K562 (cell line): ENCODE results near the gene FAIM. TPM values are rescaled to one million over a fixed set of nuclear protein-coding genes. Genes with fewer than 3 reads are reported as not detected.
"Not testable (repeated sequence)": the region's sequence is repeated elsewhere in the genome, so short reads cannot be mapped to it uniquely, and the experiment has no call there.

Experiments used
- ATAC-seq: fragments of 200-7000 bp; cut with Tn5 transposase; 3 replicates; pipeline ENCODE4 v1.9.1; 2020; ENCODE audit warnings: moderate library complexity
- BruUV-seq: library from RNA; stranded (reverse); fragments of 400-500 nt; replicated peaks from 2 replicates; lab custom pipeline; 2021; lab: Mats Ljungman, UMichigan
- CTCF ChIA-PET: fragments of 300-600 bp; formaldehyde crosslinking; extraction: SDS; loops from one replicate; lab custom pipeline; 2021; ENCODE audit warnings: low intra/inter-chr PET ratio; lab: Yijun Ruan, JAX
- POLR2A ChIA-PET: fragments of 300-600, 350-650 bp; sonication (Branson Sonifier 250); formaldehyde crosslinking; extraction: SDS; loops from one replicate; lab custom pipeline; 2021; ENCODE audit warnings: antibody characterized with exemption, inconsistent platforms; lab: Yijun Ruan, JAX
- DNase-seq, 4 experiments: peaks; one replicate each; pipeline versions ENCODE4 v3.0.0 to v3.0.0-alpha.2; 2011 to 2018; ENCODE audit warnings: low spot score in 3 of 4, mixed read lengths in 3 of 4; ENCODE audit errors: extremely low read depth in 1 of 4
- FAIRE-seq: peaks from 2 replicates; lab custom pipeline; 2011; peaks lifted over from hg19 to GRCh38; lab: Jason Lieb, UNC
- H2AFZ ChIP-seq: 2 replicates; pipeline ENCODE4 v1.6.0; 2011; ENCODE audit warnings: low read depth, low read length, control low read depth, inconsistent platforms
- H3K27ac ChIP-seq: fragments of 200-600 bp; 3 replicates; pipeline ENCODE4 v1.8.0; 2011; ENCODE audit warnings: low read depth, mild to moderate bottlenecking, control low read depth, inconsistent platforms, low read length, moderate library complexity, mixed read lengths; ENCODE audit errors: extremely low read depth
- H3K27me3 ChIP-seq, 2 experiments: fragments of 300-600 bp in 1 of 2; 2 replicates in 1 of 2; 3 replicates in 1 of 2; pipeline versions ENCODE4 v1.6.0 to v1.8.0; 2011; ENCODE audit warnings: inconsistent platforms in 2 of 2, low read length in 2 of 2, mild to moderate bottlenecking in 1 of 2, mixed read lengths in 1 of 2, moderate library complexity in 1 of 2; ENCODE audit not compliant: control insufficient read depth in 2 of 2, insufficient read depth in 2 of 2
- H3K36me3 ChIP-seq: fragments of 300-600 bp; 3 replicates; pipeline ENCODE4 v1.8.0; 2011; ENCODE audit warnings: mild to moderate bottlenecking, low read length, inconsistent platforms; ENCODE audit not compliant: control insufficient read depth, insufficient read depth
- H3K4me1 ChIP-seq, 2 experiments: fragments of 200-600 bp in 1 of 2; replicated peaks in 1 of 2; 2 replicates in 1 of 2; 3 replicates in 1 of 2; pipeline versions ENCODE4 v1.5.1 to v1.8.0; 2011; ENCODE audit warnings: inconsistent platforms in 2 of 2, low read length in 2 of 2, mild to moderate bottlenecking in 1 of 2, mixed read lengths in 1 of 2, moderate library complexity in 1 of 2; ENCODE audit not compliant: control insufficient read depth in 2 of 2, insufficient read depth in 2 of 2
- H3K4me2 ChIP-seq: 2 replicates; pipeline ENCODE4 v1.6.1; 2011; ENCODE audit warnings: low read length, control low read depth, inconsistent platforms, mixed read lengths; ENCODE audit not compliant: insufficient read depth
- H3K4me3 ChIP-seq: fragments of 200-600 bp; sonication (generic), shearing (Covaris generic); 2 replicates; pipeline ENCODE4 v1.5.1; 2016; ENCODE audit warnings: control low read depth, inconsistent platforms
- H3K79me2 ChIP-seq: fragments of 200-600 bp; 3 replicates; pipeline ENCODE4 v1.8.0; 2011; ENCODE audit warnings: low read length, inconsistent platforms; ENCODE audit not compliant: control insufficient read depth, insufficient read depth
- H3K9ac ChIP-seq, 2 experiments: 2 replicates each; pipeline versions ENCODE4 v1.6.0 to v1.6.1; 2011; ENCODE audit warnings: low read depth in 2 of 2, low read length in 2 of 2, control low read depth in 1 of 2, inconsistent platforms in 1 of 2, mild to moderate bottlenecking in 1 of 2, mixed read lengths in 1 of 2; ENCODE audit not compliant: insufficient read depth in 1 of 2
- H3K9me1 ChIP-seq: one replicate; pipeline ENCODE4 v1.6.0; 2011; ENCODE audit warnings: inconsistent platforms, mild to moderate bottlenecking, low read length, moderate library complexity; ENCODE audit not compliant: control insufficient read depth, insufficient read depth
- H3K9me3 ChIP-seq: replicated peaks from 2 replicates; pipeline ENCODE4 v1.5.1; 2011; ENCODE audit warnings: low read depth, low read length, inconsistent platforms; ENCODE audit not compliant: control insufficient read depth, insufficient read depth
- H4K20me1 ChIP-seq: replicated peaks from 2 replicates; pipeline ENCODE4 v1.6.1; 2011; ENCODE audit warnings: low read length, inconsistent platforms, mixed read lengths; ENCODE audit not compliant: control insufficient read depth, insufficient read depth
- BCOR ChIP-seq: fragments of 450-650 bp; IDR thresholded peaks from 2 replicates; pipeline ENCODE4 v1.6.1; 2016
- DACH1 ChIP-seq: fragments of 450-650 bp; IDR thresholded peaks from 2 replicates; pipeline ENCODE4 v1.6.1; 2018; ENCODE audit not compliant: partially characterized antibody
- KDM1A ChIP-seq, 2 experiments: fragments of 450-650 bp; IDR thresholded peaks; 2 replicates each; pipeline ENCODE4 v1.6.1; 2016; ENCODE audit warnings: mild to moderate bottlenecking in 2 of 2
- RBM25 ChIP-seq: fragments of 200-400 bp; formaldehyde crosslinking; IDR thresholded peaks from 2 replicates; pipeline ENCODE4 v1.6.1; 2018; ENCODE audit warnings: low read length, low read depth, moderate library complexity; ENCODE audit not compliant: severe bottlenecking
- TAF1 ChIP-seq: IDR thresholded peaks from 2 replicates; pipeline ENCODE4 v1.6.1; 2011; ENCODE audit warnings: mild to moderate bottlenecking, low read length, moderate library complexity; ENCODE audit not compliant: insufficient read depth, control insufficient read depth, severe bottlenecking; ENCODE audit errors: extremely low read depth
- ZNF146 ChIP-seq: IDR thresholded peaks from one replicate; pipeline ENCODE4 v1.6.1; 2018; ENCODE audit warnings: missing compliant biosample characterization; ENCODE audit not compliant: unreplicated experiment
- WGBS: fragments of 100-300 bp; shearing (Covaris generic); methylation state at CpG from one replicate; pipeline ENCODE4 v1.1.6; 2016; ENCODE audit warnings: low coverage, mixed read lengths; ENCODE audit not compliant: insufficient coverage; ENCODE audit errors: missing lambda C conversion rate; 5-methylcytosine and 5-hydroxymethylcytosine counted together
- in situ Hi-C: fragments of 300-500 bp; cut with MboI; formaldehyde crosslinking; loops from 4 replicates; pipeline ENCODE4 v1.15.0; 2018; ENCODE audit warnings: inconsistent platforms, mixed read lengths
- intact Hi-C: fragments of 100-400 bp; cut with micrococcal nuclease; formaldehyde crosslinking; loops from 2 replicates; pipeline ENCODE4 v1.14.2; 2022
- polyA plus RNA-seq, 8 experiments: library from polyadenylated mRNA; depleted of rRNA in 4 of 8; stranded (reverse) in 5 of 8; unstranded in 3 of 8; fragments of >200 nt; fragmentation: Nextera tagmentation in 2 of 8; fragmentation: Illumina TruSeq in 1 of 8; extraction: Ambion mirVana in 2 of 8; extraction: Trizol in 1 of 8; gene quantifications; 2 replicates each; pipeline versions ENCODE4 v1.2.1 to v1.2.3, GENCODE V29; 2011 to 2014; ENCODE audit warnings: inconsistent platforms in 1 of 8, missing spikeins in 1 of 8
- total RNA-seq, 7 experiments: library from RNA; depleted of rRNA in 6 of 7; stranded (reverse); fragments of >200 nt in 6 of 7; fragmentation: Illumina TruSeq in 2 of 7; extraction: Trizol in 2 of 7; gene quantifications; 2 replicates each; pipeline versions ENCODE4 v1.2.1 to v1.2.3, GENCODE V29; 2011 to 2021; ENCODE audit warnings: low replicate concordance in 1 of 7
- TF ChIP-seq, protein P1 (sequence below): fragments of 450-650 bp; formaldehyde crosslinking; conservative IDR thresholded peaks from 2 replicates; pipeline ENCODE4 v1.4.0; 2022; ENCODE audit warnings: mild to moderate bottlenecking, missing genetic modification characterization
- TF ChIP-seq, protein P2 (sequence below), 2 experiments: fragments of 450-650 bp in 1 of 2; IDR thresholded peaks; 2 replicates each; pipeline ENCODE4 v1.6.1; 2011 to 2017; ENCODE audit warnings: low read depth in 2 of 2, antibody characterized with exemption in 1 of 2, borderline replicate concordance in 1 of 2, low read length in 1 of 2, mild to moderate bottlenecking in 1 of 2, mixed read lengths in 1 of 2; ENCODE audit not compliant: control insufficient read depth in 1 of 2
- TF ChIP-seq, protein P3 (sequence below), 3 experiments: fragments of 200-800 bp in 1 of 3; sonication (Bioruptor generic) in 1 of 3; sonication (generic) in 1 of 3; formaldehyde crosslinking in 1 of 3; IDR thresholded peaks; 2 replicates each; pipeline versions ENCODE4 v1.6.1 to v1.8.0; 2016 to 2022; ENCODE audit warnings: mild to moderate bottlenecking in 2 of 3, missing compliant biosample characterization in 2 of 3, missing genetic modification characterization in 2 of 3, missing genetic modification reagents in 1 of 3

The FAIM gene
- total and polyA plus RNA-seq, 9 of the 15 experiments (the other 6 are each of a cell fraction or from before 2014, with no cell fraction given): 2.5 to 7.9 (median 6.6) TPM

DNA sequence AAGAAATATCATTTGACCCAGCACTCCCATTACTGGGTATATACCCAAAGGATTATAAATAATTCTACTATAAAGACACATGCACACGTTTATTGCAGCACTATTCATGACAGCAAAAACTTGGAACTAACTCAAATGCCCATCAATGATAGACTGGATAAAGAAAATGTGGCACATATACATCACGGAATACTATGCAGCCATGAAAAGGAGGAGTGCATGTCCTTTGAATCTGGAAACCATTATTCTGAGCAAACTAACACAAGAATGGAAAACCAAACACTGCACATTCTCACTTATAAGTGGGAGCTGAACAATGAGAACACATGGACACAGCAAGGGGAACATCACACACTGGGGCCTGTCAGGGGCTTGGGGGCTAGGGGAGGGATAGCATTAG, 42.3 kb upstream of the FAIM start:
- H3K9me1 ChIP-seq, H2AFZ ChIP-seq, H3K27ac ChIP-seq, FAIRE-seq, ATAC-seq, H3K9me3 ChIP-seq, H3K27me3 ChIP-seq, BruUV-seq, H3K9ac ChIP-seq, intact Hi-C loops, H3K4me1 ChIP-seq, H4K20me1 ChIP-seq, POLR2A ChIA-PET, DNase-seq, H3K79me2 ChIP-seq, H3K36me3 ChIP-seq, H3K4me2 ChIP-seq, H3K4me3 ChIP-seq, CTCF ChIA-PET: not testable (repeated sequence)
- WGBS: 35% methylated on average over 2 of the region's 2 CpGs
- in situ Hi-C loops: loop anchor here (5.0 kb wide), 1 partner anchor 51 kb away; no protein-coding TSS in a partner anchor
- 0 out of 2 replicates have a peak, but pooled peaks have one; percentile 31 for TF ChIP-seq BCOR
- peak; percentile 63 for TF ChIP-seq RBM25
- 0 out of 4 replicates have a peak, but pooled peaks of 1 of the 2 experiments have one; percentile 22 for TF ChIP-seq KDM1A (IDR thresholded peaks at IDR 0.05)
- TF ChIP-seq ZNF146 (CRISPR knock-in tag): peak; percentile 96

DNA sequence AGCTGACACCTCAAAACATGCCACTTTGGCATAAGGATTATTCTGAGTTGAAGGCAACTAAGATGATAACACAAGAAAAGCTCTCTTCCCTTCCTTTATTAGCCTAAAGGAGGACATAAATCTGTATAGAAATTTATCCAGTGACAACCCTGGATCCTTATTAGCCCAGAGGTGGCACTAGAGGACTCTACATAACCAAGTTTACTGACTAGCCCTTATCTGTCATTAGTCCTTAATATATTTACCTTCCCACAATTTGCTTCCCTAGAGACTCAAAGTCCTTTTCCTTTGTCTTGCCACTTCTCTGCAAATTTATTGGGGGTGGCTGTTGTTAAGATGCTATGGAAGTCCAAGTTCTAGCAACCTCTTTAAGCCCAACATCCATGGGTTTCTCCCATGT, 41.2 kb upstream of the FAIM start:
- Histone ChIP-seq H3K4me3 (no peak overlapping the region), H3K9me3 (no peaks in the 10 kb centered on the region), H4K20me1 (no peaks in the 10 kb centered on the region), H2AFZ (no peak overlapping the region), H3K79me2 (no peaks in the 10 kb centered on the region), H3K4me2 (no peak overlapping the region), H3K27ac (no peak overlapping the region), H3K4me1 (no peaks in the 10 kb centered on the region), H3K36me3 (0 out of 3 replicates have a peak, but pooled peaks cover 4% of the 10 kb centered on the region), H3K9ac (no peak overlapping the region), H3K27me3 (no peaks in the 10 kb centered on the region), H3K9me1 (no peaks in the 10 kb centered on the region)
- in situ Hi-C loops (loop anchor here (5.0 kb wide), 1 partner anchor 50 kb away; no protein-coding TSS in a partner anchor), intact Hi-C loops (no loop called here)
- ChIA-PET CTCF (no interaction called here), POLR2A (interaction anchor here (2.1 kb wide), 1 partner anchor 8 kb away, joined by 5 read pairs; no protein-coding TSS in a partner anchor)
- no peak for FAIRE-seq
- no peak for DNase-seq
- no peak for ATAC-seq
- BruUV-seq: no TSS peak
- TF ChIP-seq, protein P1, sequence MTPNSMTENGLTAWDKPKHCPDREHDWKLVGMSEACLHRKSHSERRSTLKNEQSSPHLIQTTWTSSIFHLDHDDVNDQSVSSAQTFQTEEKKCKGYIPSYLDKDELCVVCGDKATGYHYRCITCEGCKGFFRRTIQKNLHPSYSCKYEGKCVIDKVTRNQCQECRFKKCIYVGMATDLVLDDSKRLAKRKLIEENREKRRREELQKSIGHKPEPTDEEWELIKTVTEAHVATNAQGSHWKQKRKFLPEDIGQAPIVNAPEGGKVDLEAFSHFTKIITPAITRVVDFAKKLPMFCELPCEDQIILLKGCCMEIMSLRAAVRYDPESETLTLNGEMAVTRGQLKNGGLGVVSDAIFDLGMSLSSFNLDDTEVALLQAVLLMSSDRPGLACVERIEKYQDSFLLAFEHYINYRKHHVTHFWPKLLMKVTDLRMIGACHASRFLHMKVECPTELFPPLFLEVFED (CRISPR knock-in tag): no peak
- TF ChIP-seq, protein P2, sequence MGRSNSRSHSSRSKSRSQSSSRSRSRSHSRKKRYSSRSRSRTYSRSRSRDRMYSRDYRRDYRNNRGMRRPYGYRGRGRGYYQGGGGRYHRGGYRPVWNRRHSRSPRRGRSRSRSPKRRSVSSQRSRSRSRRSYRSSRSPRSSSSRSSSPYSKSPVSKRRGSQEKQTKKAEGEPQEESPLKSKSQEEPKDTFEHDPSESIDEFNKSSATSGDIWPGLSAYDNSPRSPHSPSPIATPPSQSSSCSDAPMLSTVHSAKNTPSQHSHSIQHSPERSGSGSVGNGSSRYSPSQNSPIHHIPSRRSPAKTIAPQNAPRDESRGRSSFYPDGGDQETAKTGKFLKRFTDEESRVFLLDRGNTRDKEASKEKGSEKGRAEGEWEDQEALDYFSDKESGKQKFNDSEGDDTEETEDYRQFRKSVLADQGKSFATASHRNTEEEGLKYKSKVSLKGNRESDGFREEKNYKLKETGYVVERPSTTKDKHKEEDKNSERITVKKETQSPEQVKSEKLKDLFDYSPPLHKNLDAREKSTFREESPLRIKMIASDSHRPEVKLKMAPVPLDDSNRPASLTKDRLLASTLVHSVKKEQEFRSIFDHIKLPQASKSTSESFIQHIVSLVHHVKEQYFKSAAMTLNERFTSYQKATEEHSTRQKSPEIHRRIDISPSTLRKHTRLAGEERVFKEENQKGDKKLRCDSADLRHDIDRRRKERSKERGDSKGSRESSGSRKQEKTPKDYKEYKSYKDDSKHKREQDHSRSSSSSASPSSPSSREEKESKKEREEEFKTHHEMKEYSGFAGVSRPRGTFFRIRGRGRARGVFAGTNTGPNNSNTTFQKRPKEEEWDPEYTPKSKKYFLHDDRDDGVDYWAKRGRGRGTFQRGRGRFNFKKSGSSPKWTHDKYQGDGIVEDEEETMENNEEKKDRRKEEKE (IDR thresholded peaks at IDR 0.05; ENCODE audit: borderline replicate concordance in 1 of 2, control insufficient read depth in 1 of 2, low read depth in 2 of 2, low read length in 1 of 2): no peak
- TF ChIP-seq, protein P3, sequence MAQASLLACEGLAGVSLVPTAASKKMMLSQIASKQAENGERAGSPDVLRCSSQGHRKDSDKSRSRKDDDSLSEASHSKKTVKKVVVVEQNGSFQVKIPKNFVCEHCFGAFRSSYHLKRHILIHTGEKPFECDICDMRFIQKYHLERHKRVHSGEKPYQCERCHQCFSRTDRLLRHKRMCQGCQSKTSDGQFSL (CRISPR knock-in tag; IDR thresholded peaks at IDR 0.05): no peak
- TF ChIP-seq, protein P3 (tag; IDR thresholded peaks at IDR 0.05): no peak
- TF ChIP-seq DACH1: peak; percentile 33
- no peak for TF ChIP-seq TAF1
